Measurements from ENCODE around the gene DENND1C.

The DENND1C gene

GRCh38 chr19:6467384-6467783 lies 14.2 kb downstream of the DENND1C start:
- TF ChIP-seq CTCF (conservative IDR thresholded peaks at IDR 0.05; ENCODE audit: low read depth, low read length) = no peak
- H3K4me3 ChIP-seq (ENCODE audit: low read depth, low read length) = no peak overlapping the region
- DNase-seq (ENCODE audit: low read depth) = no peak

- no peak overlapping the region for H3K4me3 ChIP-seq (ENCODE audit: low read depth, low read length)
- TF ChIP-seq CTCF (conservative IDR thresholded peaks at IDR 0.05; ENCODE audit: low read depth, low read length) = no peak
- DNase-seq (ENCODE audit: low read depth) = no peak
Measured at GRCh38 chr19:6466526-6467248, 14.9 kb downstream of the DENND1C start.

GRCh38 chr19:6465663-6466062 lies 15.9 kb downstream of the DENND1C start:
- H3K4me3 ChIP-seq (ENCODE audit: low read depth, low read length) = no peak overlapping the region
- no peak for DNase-seq (ENCODE audit: low read depth)
- TF ChIP-seq CTCF (conservative IDR thresholded peaks at IDR 0.05; ENCODE audit: low read depth, low read length) = no peak

GRCh38 chr19:6465006-6465405 lies 16.6 kb downstream of the DENND1C start:
- no peak for TF ChIP-seq CTCF (conservative IDR thresholded peaks at IDR 0.05; ENCODE audit: low read depth, low read length)
- no peak overlapping the region for H3K4me3 ChIP-seq (ENCODE audit: low read depth, low read length)

GRCh38 chr19:6464070-6464873 lies 17.3 kb downstream of the DENND1C start, which contains the start of gene CRB3:
Gene CRB3, plus strand, starts transcription at chr19:6464271. Its CDS starts 431 bp downstream, at chr19:6464702.
- TF ChIP-seq CTCF (conservative IDR thresholded peaks at IDR 0.05; ENCODE audit: low read depth, low read length) = no peak
- H3K4me3 ChIP-seq (ENCODE audit: low read depth, low read length) = no peak within 1 kb of the TSS
- no peak for DNase-seq (ENCODE audit: low read depth)

More at GRCh38 chr19:6465006-6465405, 16.6 kb downstream of the DENND1C start:
- no peak for DNase-seq (ENCODE audit: low read depth)

GRCh38 chr19:6460099-6460884 lies 21.3 kb downstream of the DENND1C start:
- peak; percentile 72 for TF ChIP-seq CTCF (conservative IDR thresholded peaks at IDR 0.05; ENCODE audit: low read depth, low read length)
- peak; percentile 99 for DNase-seq (ENCODE audit: low read depth)
- peak overlapping the region; percentile 73 for H3K4me3 ChIP-seq (ENCODE audit: low read depth, low read length)
